LNCaP clone FGC (cell line): ENCODE measurements around the gene MACF1.

ENCODE experiments used
- DNase-seq: peaks from one replicate; pipeline ENCODE4 v3.0.0-alpha.2; 2011; ENCODE audit warnings: low read depth
- H3K4me3 ChIP-seq: 2 replicates; pipeline ENCODE4 v1.5.1; 2011; ENCODE audit warnings: mild to moderate bottlenecking, low read depth, low read length, control low read depth
- TF ChIP-seq, protein P1 (sequence below): IDR thresholded peaks from 2 replicates; pipeline ENCODE4 v1.5.1; 2012; ENCODE audit warnings: mild to moderate bottlenecking; ENCODE audit not compliant: control insufficient read depth, insufficient read depth; ENCODE audit errors: extremely low read depth

The MACF1 gene

DNA sequence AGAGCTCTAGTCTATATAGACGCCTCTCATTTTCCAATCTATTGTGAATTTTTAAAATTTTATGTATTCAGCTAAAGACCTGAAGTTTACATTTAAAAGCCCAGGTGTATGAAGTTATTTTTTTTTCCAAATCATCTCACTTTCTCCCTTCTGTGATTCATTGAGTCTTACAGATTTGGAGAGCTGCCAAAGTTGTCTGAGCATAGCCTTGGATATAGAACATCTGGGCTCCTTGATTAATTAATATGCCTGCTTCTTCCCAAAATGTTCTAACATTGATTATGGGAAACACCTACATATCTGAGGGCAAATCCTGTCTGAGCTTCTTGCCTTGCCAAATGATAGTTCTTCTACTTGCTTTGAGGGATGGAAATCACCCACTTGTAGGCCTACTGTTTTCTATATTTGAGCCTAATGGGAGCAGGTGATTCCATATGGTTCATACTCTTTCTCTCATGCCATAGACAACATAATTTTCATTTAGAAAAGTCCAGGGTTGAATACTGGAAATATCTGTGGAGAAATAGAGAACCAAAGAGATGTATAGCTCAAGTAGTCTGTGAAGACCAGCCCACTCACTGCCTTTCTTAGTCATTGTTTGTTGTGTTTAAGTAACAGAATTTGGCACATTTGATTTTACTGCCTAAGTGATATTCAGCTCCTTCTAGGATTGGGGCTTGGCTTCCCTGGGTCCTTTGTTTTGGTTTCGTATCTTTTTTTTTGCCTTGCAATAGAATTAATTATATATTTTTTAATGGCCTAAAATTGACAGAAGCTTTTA is 46.2 kb downstream of the MACF1 start:
- no peak overlapping the region for H3K4me3 ChIP-seq
- TF ChIP-seq, protein P1, sequence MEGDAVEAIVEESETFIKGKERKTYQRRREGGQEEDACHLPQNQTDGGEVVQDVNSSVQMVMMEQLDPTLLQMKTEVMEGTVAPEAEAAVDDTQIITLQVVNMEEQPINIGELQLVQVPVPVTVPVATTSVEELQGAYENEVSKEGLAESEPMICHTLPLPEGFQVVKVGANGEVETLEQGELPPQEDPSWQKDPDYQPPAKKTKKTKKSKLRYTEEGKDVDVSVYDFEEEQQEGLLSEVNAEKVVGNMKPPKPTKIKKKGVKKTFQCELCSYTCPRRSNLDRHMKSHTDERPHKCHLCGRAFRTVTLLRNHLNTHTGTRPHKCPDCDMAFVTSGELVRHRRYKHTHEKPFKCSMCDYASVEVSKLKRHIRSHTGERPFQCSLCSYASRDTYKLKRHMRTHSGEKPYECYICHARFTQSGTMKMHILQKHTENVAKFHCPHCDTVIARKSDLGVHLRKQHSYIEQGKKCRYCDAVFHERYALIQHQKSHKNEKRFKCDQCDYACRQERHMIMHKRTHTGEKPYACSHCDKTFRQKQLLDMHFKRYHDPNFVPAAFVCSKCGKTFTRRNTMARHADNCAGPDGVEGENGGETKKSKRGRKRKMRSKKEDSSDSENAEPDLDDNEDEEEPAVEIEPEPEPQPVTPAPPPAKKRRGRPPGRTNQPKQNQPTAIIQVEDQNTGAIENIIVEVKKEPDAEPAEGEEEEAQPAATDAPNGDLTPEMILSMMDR: no peak
- no peak for DNase-seq

DNA sequence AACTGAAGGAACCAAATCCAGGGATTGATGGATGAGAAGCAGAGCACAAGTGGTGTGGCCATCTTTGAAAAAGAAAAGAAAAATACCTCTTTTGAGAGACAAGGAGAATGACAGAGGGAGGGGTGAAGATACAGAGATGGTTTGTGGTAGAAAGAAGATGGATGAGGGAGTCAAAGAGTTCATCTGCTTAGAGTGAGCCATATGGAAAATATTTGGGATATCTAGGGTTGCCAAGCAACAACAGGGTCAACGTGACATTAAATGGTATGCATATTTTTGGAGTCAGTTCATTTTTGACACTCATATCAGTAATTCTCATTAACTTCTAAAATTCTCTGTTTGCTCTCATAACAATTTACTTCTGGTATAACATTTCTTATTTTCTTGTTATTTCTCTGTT is 50.7 kb downstream of the MACF1 start:
- no peak for DNase-seq
- no peak overlapping the region for H3K4me3 ChIP-seq
- TF ChIP-seq, protein P1: no peak

DNA sequence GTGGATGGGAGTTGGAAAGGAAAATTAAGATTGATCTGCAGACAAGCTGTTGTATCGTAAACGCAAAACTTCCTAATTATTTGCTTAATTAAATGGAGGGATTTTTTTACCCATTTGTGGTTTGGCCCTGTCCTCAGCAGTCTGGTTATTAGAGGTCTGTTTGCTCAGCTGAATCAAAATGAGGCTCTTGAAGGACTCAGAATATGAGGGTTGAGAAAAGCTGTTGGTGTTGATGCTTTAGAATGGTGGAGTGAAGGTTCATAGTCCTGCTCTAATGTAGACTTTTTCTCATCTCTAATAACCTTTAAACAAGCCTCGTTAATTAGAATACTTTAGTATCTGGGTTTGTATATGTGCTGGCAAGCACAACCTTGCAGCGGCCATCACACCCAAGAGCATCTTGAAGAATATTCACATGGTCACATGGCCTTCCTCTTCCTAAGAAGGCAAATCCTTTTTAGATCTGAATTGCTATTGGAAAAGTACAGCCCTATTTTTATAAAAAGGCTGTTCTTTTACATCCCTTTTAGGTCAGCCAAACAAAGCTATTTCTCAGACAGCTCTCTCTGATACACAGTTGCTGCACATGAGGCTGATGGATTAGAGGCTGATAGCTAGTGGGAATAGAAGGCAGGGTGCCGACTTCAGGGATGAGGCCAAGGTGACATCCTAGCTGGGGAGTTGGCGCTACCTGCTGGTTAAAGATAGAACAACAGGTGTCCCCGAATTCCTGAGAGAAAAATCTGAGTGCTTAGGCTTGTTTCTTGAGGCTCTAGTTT is 53.8 kb downstream of the MACF1 start:
- DNase-seq: no peak
- TF ChIP-seq, protein P1: peak; percentile 89

DNA sequence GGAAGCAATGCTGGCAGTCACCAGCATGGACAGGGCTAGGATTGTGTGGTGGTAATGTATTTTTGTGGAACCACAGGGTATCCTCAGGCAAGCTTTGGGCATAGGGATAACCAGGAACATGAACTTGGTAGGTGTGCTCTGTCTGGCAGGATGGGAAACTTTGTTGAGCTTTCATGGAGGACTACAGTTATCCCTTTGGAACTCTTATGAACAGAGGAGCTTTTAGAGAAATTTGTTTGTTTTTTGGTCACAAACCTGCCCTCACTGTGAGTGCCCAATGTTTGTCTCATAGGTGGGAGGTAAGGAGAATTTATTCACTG is 54.4 kb downstream of the MACF1 start:
- TF ChIP-seq, protein P1: no peak
- no peak for DNase-seq

More for the DNA sequence above, 53.8 kb downstream of the MACF1 start:
- H3K4me3 ChIP-seq: no peak overlapping the region

DNA sequence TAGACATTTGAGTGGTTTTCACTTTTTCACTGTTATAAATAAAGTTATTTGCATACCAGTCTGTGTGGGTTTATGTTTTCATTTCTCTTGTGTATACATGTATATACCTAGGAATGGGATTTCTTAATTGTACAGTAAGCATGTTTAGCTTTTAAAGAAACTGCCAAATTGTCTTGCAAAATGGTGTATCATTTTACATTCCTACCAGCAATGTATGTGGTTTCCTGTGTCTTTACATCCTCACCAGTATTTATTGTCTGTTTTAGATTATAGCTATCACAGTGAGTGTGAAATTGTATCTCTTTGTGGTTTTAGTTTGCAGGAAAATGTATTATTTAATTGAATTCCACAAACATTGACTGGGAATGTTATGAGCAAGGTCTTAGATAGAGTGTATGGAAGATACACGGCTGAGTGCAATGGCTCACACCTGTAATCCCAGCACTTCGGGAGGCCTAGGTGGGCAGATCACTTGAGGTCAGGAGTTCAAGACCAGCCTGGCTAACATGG is 57.3 kb downstream of the MACF1 start:
- no peak for DNase-seq
- TF ChIP-seq, protein P1: no peak

More for the DNA sequence above, 54.4 kb downstream of the MACF1 start:
- H3K4me3 ChIP-seq: no peak overlapping the region

DNA sequence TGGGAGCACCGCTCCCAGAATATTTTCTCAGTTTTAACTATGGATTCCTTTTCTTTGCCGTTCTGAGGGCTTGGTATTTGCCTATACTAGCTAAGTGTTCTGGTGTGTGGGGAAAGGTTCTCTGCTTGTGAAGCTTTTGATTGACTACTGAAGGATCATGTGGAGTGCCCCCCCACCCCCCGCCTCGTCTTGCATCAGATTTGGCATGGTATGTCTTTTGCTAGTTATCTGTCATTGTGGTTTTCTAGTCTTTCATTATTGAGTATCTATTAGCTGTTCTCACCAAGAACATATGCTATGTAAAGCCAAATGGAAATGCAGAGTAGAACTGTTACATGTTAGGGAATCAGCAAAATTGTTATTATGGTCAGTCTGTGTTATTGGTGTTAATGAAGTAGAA is 58.3 kb downstream of the MACF1 start:
- H3K4me3 ChIP-seq: no peak overlapping the region
- TF ChIP-seq, protein P1: no peak
- no peak for DNase-seq

More for the DNA sequence above, 57.3 kb downstream of the MACF1 start:
- H3K4me3 ChIP-seq: no peak overlapping the region
